ENCODE data around the gene PRRG2.
"Not testable (repeated sequence)": the region's sequence is repeated elsewhere in the genome, so short reads cannot be mapped to it uniquely, and the experiment has no call there.

The PRRG2 gene

DNA sequence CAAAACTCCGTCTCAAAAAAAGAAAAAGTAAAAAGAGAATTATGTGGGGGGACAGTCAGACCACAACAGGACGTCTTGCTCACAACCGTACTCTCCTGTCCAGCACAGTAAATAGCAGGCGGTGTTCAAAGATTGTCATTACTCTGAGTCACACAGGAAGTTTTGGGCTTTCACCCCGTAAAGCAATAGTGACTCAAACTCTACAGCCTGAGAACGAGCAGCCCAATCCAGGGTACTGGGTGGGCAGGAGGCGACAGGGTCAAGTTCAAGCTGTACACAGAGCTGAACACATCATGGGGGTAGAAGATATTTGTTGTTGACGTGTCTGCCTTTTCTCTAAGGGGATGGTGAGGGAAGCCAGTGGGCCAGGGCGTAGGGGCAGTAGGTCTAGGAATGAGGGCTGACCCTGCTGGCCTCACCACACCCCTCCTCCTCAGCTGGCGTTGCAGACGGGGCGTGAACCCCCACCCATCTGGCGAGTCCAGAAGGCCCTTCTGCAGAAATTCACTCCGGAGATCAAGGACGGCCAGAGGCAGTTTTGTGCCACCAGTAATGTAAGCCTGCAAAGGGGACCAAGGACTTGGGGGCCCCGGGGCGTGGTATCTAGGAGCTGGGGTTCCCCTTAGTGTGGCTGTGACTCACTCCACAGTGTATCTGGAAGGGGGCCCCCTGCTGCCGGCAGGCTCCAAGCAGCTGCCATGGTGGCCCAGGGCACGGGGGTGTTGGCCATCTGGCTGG is 33.1 kb downstream of the PRRG2 start:
- no peak for DNase-seq

DNA sequence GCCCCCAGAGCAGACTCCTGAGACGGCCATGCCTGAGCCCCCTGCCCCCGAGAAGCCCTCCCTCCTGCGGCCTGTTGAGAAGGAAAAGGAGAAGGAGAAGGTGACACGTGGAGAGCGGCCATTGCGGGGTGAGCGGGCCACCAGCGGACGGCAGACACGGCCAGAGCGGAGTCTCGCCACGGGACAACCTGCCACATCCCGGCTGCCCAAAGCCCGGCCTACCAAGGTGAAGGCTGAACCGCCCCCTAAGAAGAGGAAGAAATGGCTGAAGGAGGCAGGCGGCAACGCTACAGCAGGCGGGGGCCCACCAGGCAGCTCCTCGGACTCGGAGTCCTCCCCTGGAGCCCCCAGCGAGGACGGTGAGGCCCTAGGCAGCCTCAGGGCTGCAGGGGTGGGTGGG is 34.7 kb downstream of the PRRG2 start:
- no peak for DNase-seq

DNA sequence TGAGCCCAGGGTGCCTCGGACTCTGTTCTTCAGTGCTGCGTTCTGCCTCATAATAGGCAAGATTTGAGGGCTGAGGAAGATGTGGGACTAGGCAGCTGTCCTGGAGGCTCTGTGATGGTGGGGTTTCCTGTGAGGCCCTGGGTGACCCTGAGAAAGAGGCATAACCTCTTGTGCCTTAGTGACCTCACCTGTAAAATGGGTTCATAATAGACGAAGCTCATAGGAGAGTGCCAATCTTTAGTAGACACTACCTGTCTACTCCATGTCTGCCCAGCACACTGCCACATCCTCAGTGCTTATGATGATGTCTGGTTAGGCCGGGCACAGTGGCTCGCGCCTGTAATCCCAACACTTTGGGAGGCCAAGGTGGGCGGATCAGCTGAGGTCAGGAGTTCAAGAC is 35.4 kb downstream of the PRRG2 start:
- no peak for DNase-seq

DNA sequence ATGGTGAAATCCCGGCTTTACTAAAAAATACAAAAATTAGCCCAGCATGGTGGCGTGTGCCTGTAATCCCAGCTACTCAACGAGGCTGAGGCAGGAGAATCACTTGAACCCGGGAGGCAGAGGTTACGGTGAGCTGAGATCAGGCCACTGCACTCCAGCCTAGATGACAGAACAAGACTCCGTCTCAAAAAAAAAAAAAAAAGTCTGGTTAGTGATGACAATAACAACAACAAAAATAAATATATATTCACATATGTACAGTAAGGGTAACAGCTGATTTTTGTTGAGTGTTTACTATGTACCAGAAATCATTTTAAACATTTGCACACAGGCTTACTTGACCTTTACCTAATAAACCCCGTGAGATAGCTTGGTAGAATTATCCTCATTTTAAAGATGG is 35.8 kb downstream of the PRRG2 start:
- no peak for DNase-seq

DNA sequence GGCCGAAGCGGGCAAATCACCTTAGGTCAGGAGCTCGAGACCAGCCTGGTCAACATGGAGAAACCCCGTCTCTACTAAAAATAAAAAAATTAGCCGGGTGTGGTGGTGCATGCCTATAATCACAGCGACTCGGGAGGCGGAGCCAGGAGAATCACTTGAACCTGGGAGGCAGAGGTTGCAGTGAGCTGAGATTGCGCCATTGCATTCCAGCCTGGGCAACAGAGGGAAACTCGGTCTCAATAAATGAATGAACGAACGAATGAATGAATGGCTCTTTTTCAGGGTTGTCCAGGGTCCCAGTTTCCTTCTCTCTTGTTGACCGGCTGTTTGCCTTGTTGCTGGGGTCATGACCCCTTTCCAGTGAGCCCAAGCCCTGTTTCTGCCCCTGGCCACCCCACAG is 36.7 kb downstream of the PRRG2 start:
- not testable (repeated sequence) for DNase-seq

DNA sequence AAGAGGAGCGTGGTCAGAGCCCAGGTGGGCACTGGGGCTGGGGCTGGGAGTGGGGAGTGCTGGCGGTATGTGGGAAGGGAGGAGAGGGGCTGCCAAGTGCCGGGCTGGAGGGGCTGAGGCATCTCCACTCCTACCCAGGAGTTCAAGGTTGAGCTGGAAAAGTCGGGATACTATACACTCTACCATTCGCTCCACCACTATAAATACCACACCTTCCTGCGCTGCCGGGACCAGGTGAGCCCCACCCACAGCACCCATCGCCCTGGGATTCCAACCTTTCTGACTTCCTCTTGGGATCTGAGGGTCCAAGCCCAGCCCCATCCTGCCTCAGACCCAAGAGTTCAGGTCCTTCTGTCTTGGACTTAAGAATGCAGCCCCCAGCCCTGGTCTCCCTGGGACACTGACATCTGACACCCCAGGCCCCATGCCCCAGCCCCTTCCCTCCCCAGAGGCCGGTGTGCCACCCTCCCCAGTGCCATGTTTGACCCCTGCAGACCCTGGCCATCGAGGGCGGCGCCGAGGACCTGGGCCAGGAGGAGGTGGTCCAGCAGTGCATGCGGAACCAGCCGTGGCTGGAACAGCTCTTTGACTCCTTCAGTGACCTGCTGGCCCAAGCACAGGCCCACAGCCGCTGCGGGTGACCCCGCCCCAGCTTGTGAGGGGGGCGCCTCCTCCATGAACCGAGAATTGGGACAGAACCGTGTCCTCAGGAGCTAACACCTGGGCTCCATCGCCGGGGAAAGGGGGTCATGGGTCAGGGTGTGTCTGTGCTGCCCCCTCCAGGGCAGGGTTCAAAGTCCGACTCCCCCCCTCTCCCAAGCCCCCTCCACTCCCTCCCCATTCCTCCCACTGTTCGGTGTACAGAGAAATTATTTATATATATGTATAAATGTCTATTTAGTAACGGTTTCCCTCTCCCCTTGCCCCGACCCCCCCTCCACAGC is 44.1 kb downstream of the PRRG2 start:
- no peak for DNase-seq

DNA sequence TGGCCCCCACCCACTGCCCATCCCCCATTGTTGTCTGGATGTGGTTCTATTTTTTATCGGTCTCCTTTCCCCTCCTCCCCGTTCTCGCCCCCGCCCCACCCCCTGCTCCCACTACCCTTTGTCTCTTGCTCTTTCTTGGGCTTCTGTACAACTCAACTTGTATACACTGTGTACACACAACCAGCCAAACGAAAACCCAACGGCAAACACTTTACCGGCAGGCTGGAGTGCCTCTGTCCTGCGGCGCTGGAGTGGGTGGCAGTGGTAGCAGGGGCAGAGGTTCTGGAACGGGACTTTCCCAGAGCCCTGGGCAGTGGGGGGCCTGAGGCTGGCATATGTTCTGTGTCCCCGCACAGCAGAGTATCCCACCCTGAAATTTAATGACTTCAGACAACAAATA is 45.1 kb downstream of the PRRG2 start:
- no peak for DNase-seq

DNA sequence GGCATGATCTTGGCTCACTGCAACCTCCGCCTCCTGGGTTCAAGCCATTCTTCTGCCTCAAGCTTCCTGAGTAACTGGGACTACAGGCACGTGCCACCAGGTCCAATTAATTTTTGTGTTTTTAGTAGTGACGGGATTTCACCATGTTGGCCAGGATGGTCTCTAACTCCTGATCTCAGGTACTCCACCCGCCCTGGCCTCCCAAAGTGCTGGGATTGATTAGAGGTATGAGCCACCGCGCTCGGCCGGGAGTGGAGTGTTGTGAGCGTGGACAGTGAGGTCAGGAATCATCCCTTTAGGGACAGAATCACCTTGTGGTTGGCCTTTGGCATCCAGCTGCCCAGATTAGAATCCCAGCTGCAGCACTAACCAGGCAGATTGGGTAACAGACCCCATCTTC is 48.5 kb downstream of the PRRG2 start:
- DNase-seq = no peak

DNA sequence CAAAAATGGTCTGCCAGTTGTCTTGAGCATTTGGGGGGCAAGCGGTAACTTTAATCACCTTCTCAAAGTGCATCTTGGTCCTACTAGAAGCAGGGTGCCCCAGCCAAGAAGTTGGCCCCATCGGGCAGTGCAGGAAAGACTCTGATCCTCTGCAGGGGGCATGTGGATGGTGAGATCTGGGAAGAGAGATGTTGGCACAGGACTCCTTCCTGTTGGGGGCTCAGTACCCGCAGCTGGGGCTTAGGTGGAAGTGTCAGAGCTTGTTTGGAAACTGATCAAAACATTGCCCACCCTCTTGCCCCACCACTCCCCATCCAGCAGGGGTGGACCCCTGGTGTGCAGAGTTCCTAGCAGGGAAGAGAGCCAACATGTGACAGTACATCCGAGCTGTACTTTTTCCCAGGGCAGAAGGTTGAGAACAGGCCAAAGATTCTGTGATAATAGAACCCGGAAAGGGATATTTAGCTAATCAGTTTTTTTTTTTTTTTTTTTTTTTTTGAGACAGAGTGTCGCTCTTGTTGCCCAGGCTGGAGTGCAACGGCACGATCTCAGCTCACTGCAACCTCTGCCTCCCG is 50.0 kb downstream of the PRRG2 start:
- DNase-seq = no peak

DNA sequence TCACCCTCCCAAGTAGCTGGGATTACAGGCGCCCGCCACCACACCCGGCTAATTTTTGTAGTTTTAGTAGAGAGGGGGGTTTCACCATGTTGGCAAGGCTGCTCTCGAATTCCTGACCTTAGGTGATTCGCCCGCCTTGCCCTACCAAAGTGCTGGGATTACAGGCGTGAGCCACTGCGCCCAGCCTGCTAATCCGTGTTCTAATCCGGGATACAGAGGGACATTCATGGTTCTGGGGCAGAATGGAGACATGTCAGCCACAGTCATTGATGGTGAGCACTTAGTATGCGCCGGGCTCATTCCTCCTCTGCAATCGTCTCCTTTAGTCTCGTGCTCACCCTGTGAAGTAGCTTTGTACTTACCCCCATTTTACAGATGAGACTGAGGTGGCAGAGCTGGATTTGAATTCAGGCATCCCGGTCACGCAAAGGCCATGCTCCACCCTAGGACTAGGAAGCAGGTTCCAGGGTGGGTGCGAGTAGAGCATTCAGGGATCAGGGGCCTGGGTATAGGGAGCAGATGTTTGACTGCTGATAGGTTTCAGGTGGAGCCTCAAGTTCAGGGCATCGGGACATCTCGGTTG is 50.6 kb downstream of the PRRG2 start:
- no peak for DNase-seq

DNA sequence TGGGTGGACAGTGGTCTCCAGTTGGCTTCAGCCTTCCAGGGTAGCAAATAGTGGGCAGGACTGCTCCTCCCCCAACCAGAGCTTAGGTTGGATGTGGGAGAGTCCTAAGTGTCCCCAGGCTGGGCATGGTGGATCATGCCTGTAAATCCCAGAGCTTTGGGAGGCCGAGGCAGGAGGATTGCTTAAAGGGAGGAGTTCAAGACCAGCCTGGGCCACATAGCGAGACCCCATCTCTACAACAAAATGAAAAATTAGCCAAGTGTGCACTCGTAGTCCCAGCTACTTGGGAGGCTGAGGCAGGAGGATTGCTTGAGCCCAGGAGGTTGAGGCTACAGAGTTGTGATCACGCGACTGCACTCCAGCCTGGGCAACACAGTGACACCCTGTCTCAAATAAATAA is 51.5 kb downstream of the PRRG2 start:
- no peak for DNase-seq

DNA sequence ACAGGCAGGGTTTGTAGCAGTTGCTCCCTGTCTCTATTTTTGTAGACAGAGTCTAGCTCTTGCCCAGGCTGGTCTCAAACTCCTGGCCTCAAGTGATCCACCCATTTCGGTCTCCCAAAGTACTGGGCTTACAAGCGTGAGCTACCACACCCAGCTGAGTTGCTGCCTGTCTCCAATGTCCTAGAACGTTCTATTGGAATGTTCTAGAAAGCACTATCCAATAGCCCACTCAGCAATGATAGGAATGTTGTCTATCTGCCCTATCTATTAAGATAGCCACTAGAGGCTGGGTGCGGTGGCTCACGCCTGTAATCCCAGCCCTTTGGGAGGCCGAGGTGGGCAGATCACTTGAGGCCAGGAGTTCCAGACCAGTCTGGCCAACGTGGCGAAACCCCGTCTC is 52.2 kb downstream of the PRRG2 start:
- not testable (repeated sequence) for DNase-seq

DNA sequence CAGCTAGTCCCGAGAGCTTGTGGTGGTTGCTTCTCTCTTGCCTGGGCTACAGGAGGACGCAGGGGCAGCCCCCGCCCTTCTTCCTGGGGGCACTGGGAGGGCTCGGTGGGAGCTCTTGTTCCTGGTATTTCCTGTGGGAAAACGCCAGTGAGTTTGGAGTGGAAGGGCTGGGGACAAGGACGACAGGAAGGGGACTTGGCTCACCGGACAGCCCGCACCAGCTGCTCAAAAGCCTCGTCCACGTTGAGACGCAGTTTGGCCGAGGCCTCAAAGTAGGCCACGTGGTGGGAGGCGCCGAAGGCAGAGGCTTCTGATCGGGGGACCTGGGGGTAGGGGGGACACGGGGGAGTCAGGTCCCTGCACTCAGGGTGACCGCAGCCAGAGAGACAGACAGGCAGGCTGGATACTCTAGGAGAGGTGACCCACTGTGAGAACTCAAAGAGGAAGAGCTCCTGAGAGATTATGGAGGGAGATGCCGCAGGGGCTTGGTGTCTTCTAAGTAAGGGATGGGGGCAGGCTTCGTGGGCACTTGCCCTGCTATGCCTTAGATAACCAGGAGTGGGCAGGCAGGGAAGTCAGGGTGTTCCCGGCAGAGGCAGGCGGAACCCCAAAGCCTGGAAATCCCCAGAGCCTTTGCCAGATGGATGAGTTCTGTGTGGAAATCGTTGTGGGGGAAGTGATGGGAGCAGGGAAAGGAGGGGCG is 54.6 kb downstream of the PRRG2 start:
- no peak for DNase-seq

DNA sequence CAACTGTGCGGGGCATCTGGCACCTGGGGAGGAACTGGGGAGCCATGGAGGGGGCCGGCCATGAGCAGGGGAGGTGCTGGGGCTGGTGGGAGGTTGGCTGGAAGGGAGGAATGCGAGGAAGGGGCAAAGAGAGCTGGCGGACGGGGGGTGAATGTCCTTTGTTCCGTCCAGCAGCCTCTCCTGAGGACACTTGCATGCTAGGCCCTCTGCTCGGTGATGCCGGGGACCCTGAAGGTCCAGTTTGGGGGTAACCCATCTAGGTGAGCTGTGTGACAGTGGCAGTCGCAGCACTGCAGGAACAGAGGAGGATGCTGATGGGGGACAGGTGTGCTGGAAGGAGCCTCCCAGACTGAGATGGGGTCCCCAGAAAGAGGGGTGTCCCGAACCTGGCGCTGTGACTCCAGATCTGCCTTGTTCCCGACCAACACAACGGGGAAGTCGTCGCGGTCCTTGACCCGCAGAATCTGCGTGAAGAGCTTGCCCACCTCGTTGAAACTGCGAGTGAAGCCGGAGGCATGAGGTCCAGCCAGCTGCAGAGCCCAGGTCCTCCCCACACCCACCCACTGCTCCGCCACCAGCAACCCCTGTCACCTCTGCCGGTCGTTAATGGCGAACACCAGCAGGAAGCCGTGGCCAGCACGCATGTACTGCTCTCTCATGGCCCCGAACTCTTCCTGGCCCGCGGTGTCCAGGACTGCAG is 55.3 kb downstream of the PRRG2 start:
- no peak for DNase-seq

DNA sequence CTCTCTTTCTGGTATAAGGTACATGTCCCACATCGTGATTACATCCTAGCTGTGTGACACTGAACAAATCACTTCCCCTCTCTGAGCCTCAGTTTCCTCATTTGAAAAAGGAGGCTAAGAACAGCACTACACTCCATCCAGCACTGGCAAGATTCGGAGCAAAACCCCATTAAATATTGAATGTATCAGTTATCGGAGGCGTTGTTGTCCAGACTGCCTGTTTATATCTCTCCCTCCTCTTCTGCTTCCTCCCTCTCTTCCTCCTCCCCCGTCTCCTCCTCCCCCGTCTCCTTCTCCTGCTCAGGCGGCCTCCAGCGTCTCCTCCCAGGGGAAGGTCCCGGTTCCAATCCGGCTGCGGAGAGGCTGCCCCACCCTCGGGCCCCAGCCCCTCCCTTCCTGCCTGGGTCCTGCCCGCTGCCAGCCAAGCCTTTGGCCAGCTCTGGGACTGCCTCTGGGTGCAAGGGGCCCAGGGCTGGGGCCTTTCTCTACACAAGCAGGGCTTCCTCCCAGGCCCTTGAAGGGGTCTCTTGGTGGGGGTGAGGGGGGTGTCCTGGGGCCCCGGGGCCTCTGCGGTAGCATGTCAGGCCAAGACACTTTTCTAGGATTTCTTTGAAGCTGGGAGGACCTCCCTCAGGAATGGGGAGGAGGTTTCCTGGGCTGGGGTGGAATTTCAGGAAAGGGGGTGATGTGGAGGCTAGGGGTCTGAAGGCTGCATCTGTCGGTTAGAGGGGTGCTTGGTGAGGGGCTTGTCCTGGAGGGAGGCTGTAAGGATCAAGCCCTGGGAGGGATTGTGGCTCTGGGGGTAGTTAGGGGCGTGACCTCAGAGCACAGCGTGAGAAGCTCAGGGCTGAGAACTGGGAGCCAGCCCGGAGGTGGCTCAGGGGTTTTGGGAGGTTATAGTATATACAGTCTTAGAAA is 57.0 kb downstream of the PRRG2 start:
- peak; percentile 39 for DNase-seq

DNA sequence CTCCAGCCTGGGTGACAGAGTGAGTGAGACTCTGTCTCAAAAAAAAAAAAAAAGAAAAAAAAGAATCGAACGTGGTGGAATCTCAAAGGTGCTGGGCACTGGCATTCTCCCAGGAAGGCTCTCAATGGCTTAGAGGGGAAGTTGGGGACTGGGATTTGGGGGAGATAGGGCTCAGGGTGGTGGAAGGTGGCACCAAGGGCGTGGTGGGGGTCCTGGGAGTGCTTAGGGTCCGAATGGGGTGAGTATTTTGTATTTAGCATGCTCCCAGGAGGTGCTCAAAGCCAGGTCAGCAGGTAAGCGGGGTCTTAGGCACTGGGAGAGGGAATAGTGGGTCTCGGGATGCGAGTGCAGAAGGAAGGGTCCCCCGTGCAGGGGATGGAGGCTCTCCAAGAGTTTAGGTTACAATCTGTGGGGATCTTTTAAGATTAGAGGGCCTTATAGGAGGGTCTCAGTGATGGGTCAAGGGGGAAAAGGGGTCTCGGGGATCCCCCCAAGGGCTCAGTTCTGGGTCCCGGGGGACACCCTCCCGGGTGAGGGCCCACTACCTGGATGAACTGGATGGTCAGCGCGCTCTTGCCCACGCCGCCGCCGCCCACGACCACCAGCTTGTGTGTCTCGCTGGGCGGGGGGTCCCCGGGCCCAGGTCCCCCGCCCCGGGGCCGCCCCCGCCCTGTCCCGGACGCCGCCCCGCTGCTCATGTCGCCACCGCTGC is 58.4 kb downstream of the PRRG2 start:
- DNase-seq = no peak

DNA sequence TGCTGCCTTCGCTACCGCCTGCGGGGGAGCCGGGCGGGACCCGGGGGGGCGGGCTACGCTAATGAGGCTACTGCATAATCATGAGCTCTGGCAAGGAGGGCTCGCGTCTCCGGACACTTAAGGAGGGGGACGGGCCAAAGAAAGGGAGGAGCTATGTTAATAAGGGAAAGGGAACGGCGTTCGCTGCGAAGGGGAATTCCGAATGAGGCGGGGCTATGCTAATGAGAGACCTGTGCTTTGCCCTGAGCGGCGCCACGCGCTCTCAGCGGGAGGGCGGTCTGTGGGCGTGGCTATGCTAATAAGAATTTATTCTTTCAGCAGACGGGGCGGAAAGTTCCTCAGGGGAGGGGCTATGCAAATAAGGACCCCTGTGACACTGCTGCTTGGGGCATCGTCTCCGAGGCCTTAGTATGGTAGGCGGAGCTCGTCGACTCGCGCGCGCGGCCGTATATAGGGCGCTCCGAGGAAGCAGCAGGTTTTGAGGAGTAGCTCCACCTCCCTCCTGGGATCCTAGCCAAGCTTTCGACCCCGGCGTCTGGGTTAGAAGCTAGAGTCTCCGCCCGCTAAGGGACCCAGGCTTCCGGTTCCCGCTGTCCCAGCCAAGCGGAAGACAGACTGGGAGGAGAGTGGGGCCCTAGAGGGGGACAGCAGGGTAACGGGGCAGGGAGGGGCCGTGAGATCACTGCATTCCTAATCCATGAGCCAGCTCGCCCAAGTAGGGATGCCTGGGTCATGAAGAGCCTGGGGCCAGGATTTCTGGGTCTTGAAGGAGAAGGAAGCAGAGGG is 59.2 kb downstream of the PRRG2 start, which contains the start of gene RRAS:
RRAS (minus strand) TSS at position 31 of the 786 bp plus-strand sequence. CDS start 45 bp downstream, outside the sequence.
- peak; percentile 100 for DNase-seq
